Measurements from ENCODE around the gene HS3ST3B1.

DNA sequence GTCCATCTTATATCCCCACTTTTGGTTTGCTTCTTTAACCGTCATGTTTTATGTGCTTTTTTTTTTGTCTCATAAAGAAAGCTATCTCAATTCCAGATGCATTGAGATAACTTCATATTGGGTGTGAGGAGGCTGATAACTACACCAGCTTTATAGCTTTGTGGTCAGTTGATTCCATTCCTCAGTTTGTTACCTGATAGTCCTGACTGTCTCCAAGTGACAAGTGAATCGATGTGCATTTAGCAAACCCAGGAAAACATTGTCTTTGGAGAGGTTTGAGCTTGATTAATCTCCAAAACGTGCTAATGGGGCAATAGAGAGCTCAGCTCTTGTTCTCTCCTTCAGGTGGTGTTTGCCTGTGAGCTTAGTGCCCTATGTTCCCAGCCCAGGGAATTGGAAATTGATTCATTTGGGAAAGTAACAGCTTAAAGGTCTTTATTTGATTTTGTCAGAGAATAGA lies 22.7 kb downstream of the HS3ST3B1 start:
- TF ChIP-seq, protein P1, sequence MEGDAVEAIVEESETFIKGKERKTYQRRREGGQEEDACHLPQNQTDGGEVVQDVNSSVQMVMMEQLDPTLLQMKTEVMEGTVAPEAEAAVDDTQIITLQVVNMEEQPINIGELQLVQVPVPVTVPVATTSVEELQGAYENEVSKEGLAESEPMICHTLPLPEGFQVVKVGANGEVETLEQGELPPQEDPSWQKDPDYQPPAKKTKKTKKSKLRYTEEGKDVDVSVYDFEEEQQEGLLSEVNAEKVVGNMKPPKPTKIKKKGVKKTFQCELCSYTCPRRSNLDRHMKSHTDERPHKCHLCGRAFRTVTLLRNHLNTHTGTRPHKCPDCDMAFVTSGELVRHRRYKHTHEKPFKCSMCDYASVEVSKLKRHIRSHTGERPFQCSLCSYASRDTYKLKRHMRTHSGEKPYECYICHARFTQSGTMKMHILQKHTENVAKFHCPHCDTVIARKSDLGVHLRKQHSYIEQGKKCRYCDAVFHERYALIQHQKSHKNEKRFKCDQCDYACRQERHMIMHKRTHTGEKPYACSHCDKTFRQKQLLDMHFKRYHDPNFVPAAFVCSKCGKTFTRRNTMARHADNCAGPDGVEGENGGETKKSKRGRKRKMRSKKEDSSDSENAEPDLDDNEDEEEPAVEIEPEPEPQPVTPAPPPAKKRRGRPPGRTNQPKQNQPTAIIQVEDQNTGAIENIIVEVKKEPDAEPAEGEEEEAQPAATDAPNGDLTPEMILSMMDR (conservative IDR thresholded peaks at IDR 0.05; ENCODE audit: low read depth, low read length), result no peak
- TF ChIP-seq POLR2A (IDR thresholded peaks at IDR 0.05; ENCODE audit: low read depth, low read length), result no peak
- TF ChIP-seq RFX5 (IDR thresholded peaks at IDR 0.05; ENCODE audit: low read depth, low read length), result no peak
- TF ChIP-seq CEBPB (IDR thresholded peaks at IDR 0.05; ENCODE audit: low read depth, low read length), result no peak
- TF ChIP-seq MAZ (IDR thresholded peaks at IDR 0.05; ENCODE audit: borderline replicate concordance, low read depth, low read length), result no peak
